ENCODE results near the gene AQP10.
"Not testable (repeated sequence)": the region's sequence is repeated elsewhere in the genome, so short reads cannot be mapped to it uniquely, and the experiment has no call there.

AQP10 gene

DNA sequence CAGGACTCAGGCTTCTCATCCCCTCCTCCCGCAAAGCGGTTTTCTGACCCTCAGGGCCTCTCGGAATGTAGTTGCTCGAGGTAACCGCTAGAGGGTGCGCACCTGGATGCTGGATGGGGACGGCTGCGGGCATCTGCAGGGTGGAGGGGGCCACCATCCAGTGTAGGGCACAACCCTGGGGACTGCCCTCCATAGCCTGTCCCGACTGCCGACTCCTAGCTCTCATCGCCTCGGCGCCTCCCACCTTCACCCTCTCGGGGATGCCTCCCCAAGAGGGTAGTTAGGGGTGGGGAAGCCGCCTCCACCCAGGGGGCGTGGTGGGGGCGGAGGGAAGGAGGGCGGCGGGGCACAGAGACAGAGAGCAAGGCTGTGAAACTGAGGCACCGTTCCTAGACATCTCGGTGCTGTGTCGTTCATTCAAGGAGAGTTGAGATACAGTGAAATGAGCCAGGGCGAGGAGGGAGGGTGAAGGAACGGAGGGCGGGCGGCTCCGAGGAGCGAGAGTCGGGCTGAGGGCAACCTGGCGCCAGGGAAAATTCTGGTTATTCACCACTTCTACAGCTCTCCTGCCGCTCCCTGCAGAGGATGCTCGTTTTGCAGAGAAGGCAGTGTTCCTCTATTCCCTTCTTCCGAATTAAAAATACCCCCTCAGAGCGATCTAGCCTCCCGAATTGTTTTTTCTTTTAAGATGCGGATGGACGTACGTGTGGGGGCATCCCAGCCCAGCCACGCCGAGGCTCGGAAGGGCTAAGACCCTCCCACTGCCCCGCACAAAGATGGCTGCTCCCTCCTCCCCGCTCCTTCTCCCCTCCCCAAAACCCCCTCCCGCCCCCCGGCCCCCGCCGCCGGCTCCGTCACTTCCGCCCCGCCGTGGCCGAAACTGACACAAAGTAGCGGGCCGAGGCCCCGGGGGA lies 4.0 kb downstream of the AQP10 start, which contains the start of gene ATP8B2:
Gene ATP8B2 (plus strand): TSS at position 857 of the 914 bp plus-strand sequence. CDS start 2,617 bp downstream, outside the sequence.
- DNase-seq = peak; percentile 89

- DNase-seq = peak; percentile 76
These were observed 5.0 kb downstream of the AQP10 start for GRCh38 chr1:154325583-154326545.

DNA sequence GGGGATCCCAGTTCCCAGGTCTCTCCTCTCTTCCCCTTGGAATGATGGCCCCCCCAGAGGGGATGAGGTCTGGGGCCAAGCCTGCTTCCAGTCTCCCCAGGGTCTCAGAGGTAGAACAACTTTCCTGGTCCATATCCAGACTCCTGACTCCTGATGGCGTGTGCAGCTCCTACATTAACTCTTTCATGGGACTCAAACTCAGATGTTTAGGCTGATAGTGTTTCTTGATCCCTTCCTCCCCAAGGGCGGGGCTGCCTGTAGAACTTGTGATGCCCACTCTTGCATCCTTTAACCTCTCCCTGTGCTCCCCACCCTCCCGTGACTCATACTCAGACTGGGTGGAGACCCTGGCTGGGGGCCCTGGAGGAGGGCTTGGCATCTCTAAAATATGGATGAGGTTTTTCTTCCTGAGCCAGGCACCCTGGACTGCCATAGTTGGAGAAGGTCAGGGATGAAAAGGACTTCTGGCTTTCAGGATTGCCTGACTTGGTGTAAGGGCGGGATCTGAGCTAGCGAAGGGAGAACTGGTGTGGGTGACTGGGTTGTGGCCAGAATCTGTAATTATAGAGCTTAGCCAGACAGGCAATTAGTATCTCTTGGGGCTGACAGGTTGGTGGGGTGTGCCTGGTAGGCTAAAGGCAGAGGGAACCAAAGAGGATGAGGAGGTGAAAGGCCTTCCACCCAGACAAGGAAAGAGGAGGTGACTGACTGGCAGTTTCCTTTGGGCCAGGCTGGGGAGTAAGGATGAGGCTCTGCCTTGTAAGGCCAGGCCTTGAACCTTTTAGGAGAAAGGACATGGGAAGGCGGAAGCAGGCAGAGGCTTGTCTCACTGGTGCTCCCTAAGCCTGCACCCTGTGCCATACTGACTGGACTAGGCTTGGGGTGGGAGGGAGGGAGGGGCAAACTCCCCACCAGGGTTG lies 5.9 kb downstream of the AQP10 start:
- peak; percentile 56 for DNase-seq

GRCh38 chr1:154327466-154328317 lies 6.8 kb downstream of the AQP10 start:
- DNase-seq = no peak

- peak; percentile 91 for DNase-seq
These were observed 7.6 kb downstream of the AQP10 start for GRCh38 chr1:154328318-154329151.

GRCh38 chr1:154329152-154329521 lies 8.2 kb downstream of the AQP10 start:
- no peak for DNase-seq

DNA sequence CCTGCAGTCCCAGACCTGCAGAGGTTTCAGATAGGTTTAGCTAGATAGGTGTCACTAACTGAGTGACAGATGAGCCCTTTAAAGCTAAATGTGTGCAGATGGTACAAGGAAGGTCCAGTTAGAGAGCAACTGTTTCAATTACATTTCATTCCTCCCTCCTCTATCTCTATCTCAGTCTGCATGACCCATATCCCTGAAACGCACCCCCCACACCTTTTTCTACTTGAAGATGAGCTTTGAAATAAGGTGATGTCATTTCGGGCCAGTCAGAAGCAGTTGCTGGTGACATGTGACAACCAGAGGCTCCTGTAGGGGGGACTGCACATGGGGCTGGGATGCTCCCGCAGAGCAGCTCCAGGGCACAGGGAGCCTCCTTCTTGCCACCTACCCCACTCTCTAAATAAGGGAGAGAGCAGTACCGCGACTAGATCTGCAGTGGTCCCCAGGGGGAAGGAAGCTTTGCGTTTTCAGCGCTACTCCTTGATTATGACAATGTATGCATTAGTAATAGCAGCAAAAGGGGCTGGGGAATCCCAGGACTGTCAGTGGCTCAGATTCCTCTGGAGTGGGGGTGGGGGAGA lies 8.7 kb downstream of the AQP10 start:
- DNase-seq = peak; percentile 51

GRCh38 chr1:154330669-154331068 lies 9.8 kb downstream of the AQP10 start:
- no peak for DNase-seq

- no peak for DNase-seq
These were observed 13.5 kb downstream of the AQP10 start for GRCh38 chr1:154334079-154335024.

DNA sequence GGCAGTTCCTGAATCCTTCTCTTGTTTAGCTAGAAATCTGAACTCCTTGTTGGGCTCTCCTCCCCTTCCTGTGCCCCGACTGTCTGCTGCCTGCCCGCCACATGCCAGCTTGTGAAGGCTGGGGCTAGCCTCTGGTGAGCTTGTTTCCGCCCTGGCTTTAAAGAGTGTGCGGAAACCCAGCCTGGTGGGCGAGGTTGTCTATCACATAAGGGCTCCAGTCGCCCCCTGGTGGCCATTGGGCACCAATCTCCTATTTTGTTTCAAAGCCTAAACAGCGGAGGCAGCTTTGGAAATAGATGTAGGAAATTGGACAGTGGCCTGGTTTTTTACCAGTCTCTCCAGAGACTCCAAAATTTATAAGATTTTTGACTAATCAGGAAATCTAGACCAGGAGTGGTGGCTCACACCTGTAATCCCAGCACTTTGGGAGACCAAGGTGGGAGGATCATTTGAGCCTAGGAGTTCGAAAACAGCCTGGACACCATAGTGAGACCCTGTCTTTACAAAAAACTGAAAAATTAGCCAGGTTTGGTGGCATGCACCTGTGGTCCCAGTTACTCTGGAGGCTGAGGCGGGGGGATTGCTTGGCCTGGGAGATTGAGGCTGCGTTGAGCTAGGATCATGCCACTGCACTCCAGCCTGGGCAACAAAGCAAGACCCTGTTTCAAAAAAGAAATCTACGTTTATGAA lies 14.3 kb downstream of the AQP10 start:
- DNase-seq = peak; percentile 96

DNA sequence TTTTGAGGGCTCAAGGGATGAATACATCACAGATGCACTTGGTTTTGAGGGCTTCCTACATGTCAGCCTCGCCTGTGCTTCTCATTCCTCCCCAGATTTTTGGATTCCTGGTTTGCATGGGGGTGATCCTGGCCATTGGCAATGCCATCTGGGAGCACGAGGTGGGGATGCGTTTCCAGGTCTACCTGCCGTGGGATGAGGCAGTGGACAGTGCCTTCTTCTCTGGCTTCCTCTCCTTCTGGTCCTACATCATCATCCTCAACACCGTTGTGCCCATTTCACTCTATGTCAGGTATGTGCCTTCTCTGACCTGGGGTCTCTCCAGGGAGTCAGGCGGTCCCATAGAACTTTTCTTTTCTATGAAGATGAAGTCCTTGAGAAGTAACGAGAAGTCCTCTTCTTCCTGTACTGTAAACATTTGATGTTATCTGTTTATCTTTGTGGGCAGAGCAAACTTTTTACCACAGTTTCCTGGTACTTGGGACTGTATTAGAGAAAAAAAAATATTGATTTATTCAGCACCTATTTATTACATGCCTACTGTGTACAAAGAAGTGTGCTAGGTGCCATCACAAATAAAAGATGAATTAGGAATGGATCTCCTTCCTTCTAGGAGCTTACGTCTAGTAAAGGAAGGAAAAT lies 16.5 kb downstream of the AQP10 start:
- DNase-seq = no peak

DNA sequence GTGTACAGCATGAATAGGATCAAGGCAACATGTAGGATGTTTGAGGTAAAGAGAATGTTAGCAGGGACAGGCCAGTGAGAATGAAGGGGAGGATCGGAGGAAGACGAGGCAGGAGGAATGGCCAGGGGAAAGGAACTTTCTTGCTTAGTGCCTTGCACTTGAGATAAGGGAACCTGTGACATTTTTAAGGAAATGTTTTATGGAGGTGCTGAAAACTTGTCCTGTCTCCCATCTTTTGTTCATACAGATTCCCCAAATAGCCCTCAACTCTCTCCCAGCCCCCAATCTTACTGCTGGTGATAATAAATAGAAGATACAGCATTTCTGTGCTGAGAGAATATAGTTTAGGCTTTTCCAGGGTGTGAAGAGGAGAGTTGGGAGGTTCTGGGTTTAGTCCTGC lies 18.0 kb downstream of the AQP10 start:
- DNase-seq = no peak

GRCh38 chr1:154341366-154341765 lies 20.5 kb downstream of the AQP10 start:
- not testable (repeated sequence) for DNase-seq

DNA sequence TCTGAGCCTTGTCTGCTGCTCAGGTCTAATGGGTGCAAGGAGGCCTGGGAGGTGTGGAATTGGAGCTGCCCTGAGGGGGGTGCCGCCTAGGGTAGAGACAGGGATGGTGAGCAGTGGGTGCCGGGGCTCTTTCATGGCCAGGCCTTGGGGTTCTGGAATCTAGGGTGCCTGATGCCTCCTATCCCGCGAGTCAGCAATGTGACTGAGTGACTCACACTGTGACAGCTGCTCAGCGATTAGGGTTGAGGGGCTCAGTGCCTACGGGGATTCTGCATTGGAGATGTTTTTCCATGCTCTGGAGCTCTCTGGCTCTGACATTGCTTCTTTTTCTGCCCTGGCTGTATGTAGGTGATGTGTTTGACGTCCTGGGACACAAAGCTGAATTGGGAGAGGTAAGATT lies 21.2 kb downstream of the AQP10 start:
- peak; percentile 45 for DNase-seq

DNA sequence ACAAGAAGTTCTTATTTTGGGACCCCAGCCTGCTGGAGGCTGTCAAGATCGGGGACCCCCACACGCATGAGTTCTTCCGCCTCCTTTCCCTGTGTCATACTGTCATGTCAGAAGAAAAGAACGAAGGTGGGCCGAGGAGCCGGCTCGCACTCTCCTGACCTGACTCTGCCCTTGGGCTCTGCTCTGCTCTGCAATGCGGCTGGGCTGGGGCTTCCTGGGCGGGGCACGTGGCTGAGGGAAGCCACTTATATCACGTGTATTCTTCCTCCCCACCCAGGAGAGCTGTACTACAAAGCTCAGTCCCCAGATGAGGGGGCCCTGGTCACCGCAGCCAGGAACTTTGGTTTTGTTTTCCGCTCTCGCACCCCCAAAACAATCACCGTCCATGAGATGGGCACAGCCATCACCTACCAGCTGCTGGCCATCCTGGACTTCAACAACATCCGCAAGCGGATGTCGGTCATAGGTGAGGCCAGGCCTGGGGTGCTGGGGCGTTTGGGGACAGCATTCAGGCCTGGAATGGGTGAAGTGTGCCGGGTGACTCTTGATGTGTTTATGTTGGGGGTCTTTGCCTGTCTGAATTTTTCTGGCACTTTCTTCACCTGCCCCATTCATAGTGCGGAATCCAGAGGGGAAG lies 22.1 kb downstream of the AQP10 start:
- peak; percentile 81 for DNase-seq

DNA sequence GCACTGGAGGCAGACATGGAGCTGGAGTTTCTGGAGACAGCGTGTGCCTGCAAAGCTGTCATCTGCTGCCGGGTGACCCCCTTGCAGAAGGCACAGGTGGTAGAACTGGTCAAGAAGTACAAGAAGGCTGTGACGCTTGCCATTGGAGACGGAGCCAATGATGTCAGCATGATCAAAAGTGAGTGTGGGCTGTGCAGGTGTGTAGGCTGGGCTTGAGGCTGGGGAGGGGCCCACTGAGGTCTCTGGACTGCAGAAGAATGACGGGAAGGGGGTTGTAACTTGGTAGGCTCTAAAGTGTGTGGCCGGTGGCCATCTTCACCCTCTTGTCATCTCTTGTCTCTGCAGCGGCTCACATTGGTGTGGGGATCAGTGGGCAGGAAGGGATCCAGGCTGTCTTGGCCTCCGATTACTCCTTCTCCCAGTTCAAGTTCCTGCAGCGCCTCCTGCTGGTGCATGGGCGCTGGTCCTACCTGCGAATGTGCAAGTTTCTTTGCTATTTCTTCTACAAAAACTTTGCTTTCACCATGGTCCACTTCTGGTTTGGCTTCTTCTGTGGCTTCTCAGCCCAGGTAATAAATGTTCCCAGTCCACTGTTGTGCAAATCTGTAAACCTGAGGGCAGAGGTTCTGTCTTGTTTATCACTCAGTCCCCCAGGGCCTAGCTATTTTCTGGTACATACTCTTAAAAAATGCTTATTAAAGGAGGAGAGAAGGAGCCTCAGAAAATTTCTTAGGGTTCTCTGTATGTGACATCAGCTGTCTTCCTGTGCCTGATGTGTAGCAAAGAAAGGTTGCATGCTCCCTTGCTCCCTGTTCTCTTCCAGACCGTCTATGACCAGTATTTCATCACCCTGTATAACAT lies 24.3 kb downstream of the AQP10 start:
- peak; percentile 88 for DNase-seq

Data from stimulated activated CD8-positive, alpha-beta memory T cell treated with anti-CD3 and anti-CD28 coated beads, Interleukin-4, amount 100 ng/mL, for 48 hours (primary cell).